IMR-90 (cell line): ENCODE data around the gene HERPUD1. TPM values are rescaled to one million over a fixed set of nuclear protein-coding genes. Genes with fewer than 3 reads are reported as not detected.

ENCODE experiments used
- ATAC-seq: fragments of 200-7000 bp; cut with Tn5 transposase; 2 replicates; pipeline ENCODE4 v1.9.1; 2020; ENCODE audit warnings: low read depth, mild to moderate bottlenecking, moderate library complexity
- BruUV-seq: library from RNA; stranded (reverse); fragments of 400-500 nt; replicated peaks from 2 replicates; lab custom pipeline; 2021; lab: Mats Ljungman, UMichigan
- CTCF ChIA-PET: fragments of 300-600 bp; formaldehyde crosslinking; extraction: SDS; loops from one replicate; lab custom pipeline; 2021; ENCODE audit warnings: antibody characterized with exemption; lab: Yijun Ruan, JAX
- POLR2A ChIA-PET: fragments of 300-600 bp; sonication (Branson Sonifier 250); formaldehyde crosslinking; loops from one replicate; lab custom pipeline; 2022; ENCODE audit warnings: antibody characterized with exemption; ENCODE audit not compliant: unreplicated experiment; lab: Charles Lee
- DNase-seq: peaks from one replicate; pipeline ENCODE4 v3.0.0; 2013
- H2AFZ ChIP-seq: replicated peaks from 2 replicates; pipeline ENCODE3; 2013; ENCODE audit warnings: low read length, mild to moderate bottlenecking; ENCODE audit not compliant: poor library complexity
- H2AK5ac ChIP-seq: 2 replicates; pipeline ENCODE4 v1.6.1; 2013; ENCODE audit warnings: low read depth, low read length, inconsistent platforms
- H2AK9ac ChIP-seq: replicated peaks from 2 replicates; pipeline ENCODE3; 2013; ENCODE audit warnings: mild to moderate bottlenecking, low read depth, low read length, moderate library complexity; ENCODE audit not compliant: poor library complexity
- H2BK120ac ChIP-seq: 2 replicates; pipeline ENCODE4 v1.6.1; 2013; ENCODE audit warnings: low read depth, low read length, inconsistent platforms
- H2BK15ac ChIP-seq: 3 replicates; pipeline ENCODE4 v1.6.1; 2013; ENCODE audit warnings: low read depth, low read length, inconsistent platforms
- H2BK20ac ChIP-seq: 2 replicates; pipeline ENCODE4 v1.6.1; 2013; ENCODE audit warnings: low read depth, mild to moderate bottlenecking, inconsistent platforms, low read length, moderate library complexity
- H2BK5ac ChIP-seq: 2 replicates; pipeline ENCODE4 v1.6.1; 2013; ENCODE audit warnings: mild to moderate bottlenecking, low read depth, low read length, inconsistent platforms; ENCODE audit not compliant: poor library complexity, severe bottlenecking
- H3K14ac ChIP-seq: replicated peaks from 2 replicates; pipeline ENCODE4 v1.6.1; 2013; ENCODE audit warnings: low read depth, low read length, inconsistent platforms
- H3K18ac ChIP-seq: 2 replicates; pipeline ENCODE4 v1.6.1; 2013; ENCODE audit warnings: low read depth, low read length, control low read depth
- H3K23ac ChIP-seq: 2 replicates; pipeline ENCODE4 v1.6.1; 2013; ENCODE audit warnings: low read depth, low read length, inconsistent platforms
- H3K27ac ChIP-seq: 2 replicates; pipeline ENCODE4 v1.5.1; 2013; ENCODE audit warnings: mild to moderate bottlenecking, control low read depth, low read length; ENCODE audit not compliant: insufficient read depth
- H3K27me3 ChIP-seq: 2 replicates; pipeline ENCODE4 v1.6.1; 2013; ENCODE audit warnings: low read length; ENCODE audit not compliant: control insufficient read depth, insufficient read depth
- H3K36me3 ChIP-seq: 2 replicates; pipeline ENCODE4 v1.6.1; 2013; ENCODE audit warnings: low read length, mixed read lengths; ENCODE audit not compliant: control insufficient read depth, insufficient read depth
- H3K4ac ChIP-seq: 2 replicates; pipeline ENCODE4 v1.6.1; 2013; ENCODE audit warnings: low read depth, low read length, inconsistent platforms
- H3K4me1 ChIP-seq: 2 replicates; pipeline ENCODE4 v1.6.1; 2013; ENCODE audit warnings: low read length, mixed read lengths; ENCODE audit not compliant: control insufficient read depth, insufficient read depth
- H3K4me2 ChIP-seq: 2 replicates; pipeline ENCODE4 v1.6.1; 2013; ENCODE audit warnings: low read depth, mild to moderate bottlenecking, control low read depth, low read length, moderate library complexity
- H3K4me3 ChIP-seq: 2 replicates; pipeline ENCODE4 v1.5.1; 2013; ENCODE audit warnings: low read depth, mild to moderate bottlenecking, control low read depth, low read length, moderate library complexity; ENCODE audit not compliant: insufficient read depth
- H3K56ac ChIP-seq: 2 replicates; pipeline ENCODE4 v1.6.1; 2013; ENCODE audit warnings: low read length, inconsistent platforms; ENCODE audit not compliant: insufficient read depth; ENCODE audit errors: extremely low read depth
- H3K79me1 ChIP-seq, 2 experiments: 2 replicates each; pipeline ENCODE4 v1.6.1; 2013; ENCODE audit warnings: low read length in 2 of 2, inconsistent platforms in 1 of 2, low read depth in 1 of 2
- H3K9ac ChIP-seq: 2 replicates; pipeline ENCODE4 v1.6.1; 2013; ENCODE audit warnings: low read depth, low read length, control low read depth
- H3K9me1 ChIP-seq: 2 replicates; pipeline ENCODE4 v1.6.1; 2013; ENCODE audit warnings: low read length, inconsistent platforms; ENCODE audit not compliant: insufficient read depth
- H3K9me3 ChIP-seq: 2 replicates; pipeline ENCODE4 v1.6.1; 2013; ENCODE audit warnings: low read length; ENCODE audit not compliant: control insufficient read depth, insufficient read depth
- H4K20me1 ChIP-seq: 2 replicates; pipeline ENCODE4 v1.6.1; 2013; ENCODE audit warnings: low read length, inconsistent platforms; ENCODE audit not compliant: insufficient read depth
- H4K5ac ChIP-seq: 2 replicates; pipeline ENCODE4 v1.6.1; 2013; ENCODE audit warnings: mild to moderate bottlenecking, low read depth, low read length, control low read depth
- H4K8ac ChIP-seq, 2 experiments: 2 replicates each; pipeline ENCODE4 v1.6.1; 2013; ENCODE audit warnings: low read depth in 2 of 2, low read length in 2 of 2, control low read depth in 1 of 2, inconsistent platforms in 1 of 2
- H4K91ac ChIP-seq: 2 replicates; pipeline ENCODE4 v1.6.1; 2013; ENCODE audit warnings: low read depth, low read length, inconsistent platforms; ENCODE audit not compliant: insufficient read depth
- CEBPB ChIP-seq: IDR thresholded peaks from 2 replicates; pipeline ENCODE4 v1.6.1; 2012; ENCODE audit warnings: low read depth, low read length, improper control_type of control experiment
- FOS ChIP-seq: fragments of 150-350 bp; IDR thresholded peaks from 2 replicates; pipeline ENCODE4 v1.6.1; 2016; ENCODE audit warnings: low read depth, low read length
- MAFK ChIP-seq: IDR thresholded peaks from 2 replicates; pipeline ENCODE4 v1.6.1; 2012; ENCODE audit warnings: low read depth, low read length, improper control_type of control experiment
- MXI1 ChIP-seq: IDR thresholded peaks from 2 replicates; pipeline ENCODE4 v1.6.1; 2012; ENCODE audit warnings: low read depth, mild to moderate bottlenecking, low read length, moderate library complexity, borderline replicate concordance
- POLR2A ChIP-seq: IDR thresholded peaks from 2 replicates; pipeline ENCODE4 v1.6.1; 2012; ENCODE audit warnings: mild to moderate bottlenecking, low read depth, low read length
- RAD21 ChIP-seq: IDR thresholded peaks from 2 replicates; pipeline ENCODE4 v1.6.1; 2012; ENCODE audit warnings: low read length, improper control_type of control experiment
- RFX5 ChIP-seq: IDR thresholded peaks from 2 replicates; pipeline ENCODE4 v1.8.0; 2012; ENCODE audit warnings: low read depth, mild to moderate bottlenecking, low read length, moderate library complexity
- WGBS, 2 experiments: methylation state at CpG; one replicate each; pipeline versions ENCODE4 v1.1.5 to v1.1.7; 2013; ENCODE audit warnings: missing lambda C conversion rate in 2 of 2; ENCODE audit not compliant: insufficient read length in 1 of 2; ENCODE audit errors: extremely low coverage in 2 of 2; 5-methylcytosine and 5-hydroxymethylcytosine counted together
- dilution Hi-C: fragments of 300-500 bp; cut with HindIII; formaldehyde crosslinking; loops from one replicate; pipeline ENCODE4 v1.14.3; 2018; ENCODE audit warnings: low sequenced_read_pairs; ENCODE audit not compliant: unreplicated experiment
- in situ Hi-C: fragments of 300-500 bp; cut with MboI; formaldehyde crosslinking; loops from 3 replicates; pipeline ENCODE4 v1.14.3; 2019; ENCODE audit warnings: low sequenced_read_pairs, inconsistent platforms, mixed read lengths
- intact Hi-C: fragments of 100-400 bp; cut with micrococcal nuclease; formaldehyde crosslinking; loops from 2 replicates; pipeline ENCODE4 v1.10.0; 2022
- polyA plus RNA-seq, 3 experiments: library from polyadenylated mRNA; depleted of rRNA; stranded (reverse); fragments of >200 nt; gene quantifications; 2 replicates each; pipeline ENCODE4 v1.2.3, GENCODE V29; 2012; ENCODE audit warnings: low replicate concordance in 1 of 3
- total RNA-seq: library from RNA; depleted of rRNA; stranded (reverse); fragments of >200 nt; gene quantifications from 2 replicates; pipeline ENCODE4 v1.2.3, GENCODE V29; 2012
- TF ChIP-seq, protein P1 (sequence below): fragments of 150-350 bp; IDR thresholded peaks from 2 replicates; pipeline ENCODE4 v1.6.1; 2016; ENCODE audit warnings: low read depth, mild to moderate bottlenecking, low read length, moderate library complexity, borderline replicate concordance
- TF ChIP-seq, protein P2 (sequence below): fragments of 150-350 bp; IDR thresholded peaks from 2 replicates; pipeline ENCODE4 v1.6.1; 2017; ENCODE audit warnings: mild to moderate bottlenecking, antibody characterized with exemption, low read length, low read depth
- TF ChIP-seq, protein P3 (sequence below): conservative IDR thresholded peaks from 2 replicates; pipeline ENCODE4 v1.5.1; 2012; ENCODE audit warnings: mild to moderate bottlenecking, low read depth, low read length, improper control_type of control experiment

Gene HERPUD1
- total and polyA plus RNA-seq, 2 of the 4 experiments (the other 2 are of a cell fraction) = 130 to 148 TPM

DNA sequence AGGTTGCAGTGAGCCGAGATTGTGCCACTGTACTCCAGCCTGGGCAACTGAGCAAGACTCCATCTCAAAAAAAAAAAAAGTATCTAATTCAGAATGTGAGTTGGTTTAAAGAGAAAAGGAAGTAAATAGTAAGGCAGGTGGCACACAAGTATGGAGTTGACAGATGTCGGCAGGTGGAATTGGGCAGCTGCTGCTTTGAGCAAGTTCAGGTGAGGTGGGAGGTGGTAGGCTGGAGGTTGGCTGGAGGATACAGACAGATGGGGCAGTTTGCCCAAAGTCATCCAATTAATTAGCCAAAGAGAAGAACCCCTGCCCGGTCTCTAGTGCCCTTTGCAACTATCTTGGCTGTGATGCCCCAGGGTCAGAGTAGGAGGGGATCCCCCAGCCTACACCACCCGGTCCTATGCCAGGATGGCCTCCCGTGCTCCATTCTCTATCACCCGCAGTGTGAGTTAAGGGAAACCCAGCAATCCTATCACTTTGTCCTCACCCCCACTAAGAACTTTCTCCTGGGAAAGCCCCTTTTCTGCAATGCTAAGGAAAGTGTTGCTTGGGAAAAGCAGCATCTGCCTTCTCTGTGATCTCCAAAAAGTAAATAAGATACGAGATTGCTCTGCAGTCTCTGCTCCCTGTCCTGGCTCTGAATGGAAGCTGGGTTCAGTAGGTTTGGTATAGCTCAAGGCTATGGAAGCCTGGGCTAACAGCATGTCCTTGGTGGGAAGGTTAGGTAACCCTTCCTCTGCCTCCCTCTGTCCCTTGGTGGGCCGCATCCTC is 34.7 kb upstream of the HERPUD1 start:
- Histone ChIP-seq H2BK5ac (no peak overlapping the region), H3K23ac (no peak overlapping the region), H4K8ac (no peak overlapping the region), H3K36me3 (no peaks in the 10 kb centered on the region), H3K4ac (no peak overlapping the region), H3K56ac (no peak overlapping the region), H4K91ac (no peak overlapping the region), H2BK20ac (no peak overlapping the region), H3K9me3 (no peaks in the 10 kb centered on the region), H3K4me3 (no peak overlapping the region), H3K9ac (no peak overlapping the region), H3K79me1 (no peaks in the 10 kb centered on the region), H2BK15ac (no peak overlapping the region), H2AFZ (no peak overlapping the region), H2AK9ac (no peak overlapping the region), H4K5ac (no peak overlapping the region), H3K14ac (no peak overlapping the region), H3K18ac (no peak overlapping the region), H3K4me2 (no peak overlapping the region), H3K27me3 (peaks cover 31% of the 10 kb centered on the region), H3K27ac (no peak overlapping the region), H3K9me1 (no peaks in the 10 kb centered on the region), H2AK5ac (no peak overlapping the region), H3K4me1 (no peaks in the 10 kb centered on the region), H2BK120ac (no peak overlapping the region), H4K20me1 (no peaks in the 10 kb centered on the region)
- 75% methylated on average over 2 of the region's 8 CpGs; no CpG with 5 or more reads in 1 of the 2 experiments for WGBS, 2 experiments
- DNase-seq (no peak), ATAC-seq (no peak)
- in situ Hi-C loops (no loop called here), intact Hi-C loops (no loop called here), dilution Hi-C loops (no loop called here)
- ChIA-PET POLR2A (no interaction called here), CTCF (no interaction called here)
- no peak for TF ChIP-seq RFX5
- no peak for TF ChIP-seq MAFK
- no peak for TF ChIP-seq FOS
- TF ChIP-seq RAD21 = no peak
- TF ChIP-seq POLR2A = no peak
- no peak for TF ChIP-seq CEBPB
- TF ChIP-seq, protein P1, sequence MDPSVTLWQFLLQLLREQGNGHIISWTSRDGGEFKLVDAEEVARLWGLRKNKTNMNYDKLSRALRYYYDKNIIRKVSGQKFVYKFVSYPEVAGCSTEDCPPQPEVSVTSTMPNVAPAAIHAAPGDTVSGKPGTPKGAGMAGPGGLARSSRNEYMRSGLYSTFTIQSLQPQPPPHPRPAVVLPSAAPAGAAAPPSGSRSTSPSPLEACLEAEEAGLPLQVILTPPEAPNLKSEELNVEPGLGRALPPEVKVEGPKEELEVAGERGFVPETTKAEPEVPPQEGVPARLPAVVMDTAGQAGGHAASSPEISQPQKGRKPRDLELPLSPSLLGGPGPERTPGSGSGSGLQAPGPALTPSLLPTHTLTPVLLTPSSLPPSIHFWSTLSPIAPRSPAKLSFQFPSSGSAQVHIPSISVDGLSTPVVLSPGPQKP = no peak
- TF ChIP-seq, protein P2, sequence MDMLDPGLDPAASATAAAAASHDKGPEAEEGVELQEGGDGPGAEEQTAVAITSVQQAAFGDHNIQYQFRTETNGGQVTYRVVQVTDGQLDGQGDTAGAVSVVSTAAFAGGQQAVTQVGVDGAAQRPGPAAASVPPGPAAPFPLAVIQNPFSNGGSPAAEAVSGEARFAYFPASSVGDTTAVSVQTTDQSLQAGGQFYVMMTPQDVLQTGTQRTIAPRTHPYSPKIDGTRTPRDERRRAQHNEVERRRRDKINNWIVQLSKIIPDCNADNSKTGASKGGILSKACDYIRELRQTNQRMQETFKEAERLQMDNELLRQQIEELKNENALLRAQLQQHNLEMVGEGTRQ = no peak
- no peak for TF ChIP-seq MXI1
- TF ChIP-seq, protein P3, sequence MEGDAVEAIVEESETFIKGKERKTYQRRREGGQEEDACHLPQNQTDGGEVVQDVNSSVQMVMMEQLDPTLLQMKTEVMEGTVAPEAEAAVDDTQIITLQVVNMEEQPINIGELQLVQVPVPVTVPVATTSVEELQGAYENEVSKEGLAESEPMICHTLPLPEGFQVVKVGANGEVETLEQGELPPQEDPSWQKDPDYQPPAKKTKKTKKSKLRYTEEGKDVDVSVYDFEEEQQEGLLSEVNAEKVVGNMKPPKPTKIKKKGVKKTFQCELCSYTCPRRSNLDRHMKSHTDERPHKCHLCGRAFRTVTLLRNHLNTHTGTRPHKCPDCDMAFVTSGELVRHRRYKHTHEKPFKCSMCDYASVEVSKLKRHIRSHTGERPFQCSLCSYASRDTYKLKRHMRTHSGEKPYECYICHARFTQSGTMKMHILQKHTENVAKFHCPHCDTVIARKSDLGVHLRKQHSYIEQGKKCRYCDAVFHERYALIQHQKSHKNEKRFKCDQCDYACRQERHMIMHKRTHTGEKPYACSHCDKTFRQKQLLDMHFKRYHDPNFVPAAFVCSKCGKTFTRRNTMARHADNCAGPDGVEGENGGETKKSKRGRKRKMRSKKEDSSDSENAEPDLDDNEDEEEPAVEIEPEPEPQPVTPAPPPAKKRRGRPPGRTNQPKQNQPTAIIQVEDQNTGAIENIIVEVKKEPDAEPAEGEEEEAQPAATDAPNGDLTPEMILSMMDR = no peak
- no TSS peak for BruUV-seq
